ENCODE results near the gene SNCB. TPM values are rescaled to one million over a fixed set of nuclear protein-coding genes. Genes with fewer than 3 reads are reported as not detected.

The SNCB gene
- total RNA-seq = not detected
- long read RNA-seq = 0 reads

GRCh38 chr5:176629853-176630680 is at the start of gene SNCB, which contains the start of gene EIF4E1B:
TSS of gene SNCB (minus strand) at chr5:176630534. CDS start at chr5:176629654, 880 bp downstream.
TSS of gene EIF4E1B (plus strand) at chr5:176630675. CDS start at chr5:176642788, 12,113 bp downstream.
- DNase-seq (ENCODE audit: low spot score) = no peak

- no peak for DNase-seq (ENCODE audit: low spot score)
Observed at GRCh38 chr5:176679365-176680225, 49.3 kb upstream of the SNCB start.

GRCh38 chr5:176678584-176678983 is 48.2 kb upstream of the SNCB start:
- DNase-seq (ENCODE audit: low spot score) = no peak

GRCh38 chr5:176677209-176677939 is 47.0 kb upstream of the SNCB start:
- no peak for DNase-seq (ENCODE audit: low spot score)

GRCh38 chr5:176676361-176676824 is 46.1 kb upstream of the SNCB start:
- DNase-seq (ENCODE audit: low spot score) = no peak

DNA sequence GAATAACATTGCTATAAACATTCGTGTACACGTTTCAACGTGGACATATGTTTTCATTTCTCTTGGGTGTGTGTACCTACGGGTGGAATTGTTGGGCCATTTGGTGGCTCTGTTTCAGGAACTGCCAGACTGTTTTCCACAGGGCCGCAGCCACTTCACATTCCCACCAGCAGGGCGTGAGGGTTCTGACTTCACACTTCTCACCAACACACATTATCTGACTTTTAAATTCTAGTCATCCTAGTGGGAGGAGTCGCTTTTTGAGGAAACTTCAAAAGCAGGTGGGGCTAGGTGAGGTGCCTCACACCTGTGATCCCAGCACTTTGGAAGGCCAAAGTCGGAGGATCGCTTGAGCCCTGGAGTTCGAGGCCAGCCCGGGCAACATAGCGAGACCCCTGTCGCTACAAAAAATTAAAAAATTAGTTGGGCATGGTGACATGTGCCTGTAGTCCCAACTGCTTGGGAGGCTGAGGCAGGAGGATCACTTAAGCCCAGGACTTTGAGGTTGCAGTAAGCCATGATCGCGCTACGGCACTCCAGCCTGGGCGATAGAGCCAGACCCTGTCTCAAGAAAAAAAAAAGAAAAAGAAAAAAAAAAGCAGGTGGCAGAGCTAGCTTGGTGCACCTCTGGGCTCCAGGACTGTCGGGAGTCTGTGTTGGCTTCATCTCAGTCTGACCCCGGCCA is 45.5 kb upstream of the SNCB start:
- no peak for DNase-seq (ENCODE audit: low spot score)

DNA sequence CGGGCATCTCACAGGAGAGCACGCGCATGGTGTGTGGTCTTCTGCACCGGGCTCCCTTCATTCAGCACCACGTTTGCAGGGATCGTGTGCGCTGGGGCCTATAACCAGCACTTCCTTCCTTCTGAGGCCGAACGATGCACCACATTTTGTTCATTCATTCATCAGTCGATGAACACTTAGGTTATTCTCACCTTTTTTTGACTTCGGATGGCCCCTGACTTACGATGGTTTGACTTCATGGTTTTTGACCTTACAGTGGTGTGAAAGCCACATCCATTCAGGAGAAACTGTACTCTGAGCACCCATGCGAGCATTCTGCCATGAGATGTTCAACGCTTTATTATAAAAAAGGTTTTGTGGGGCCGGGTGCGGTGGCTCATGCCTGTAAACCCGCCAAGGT is 44.5 kb upstream of the SNCB start:
- no peak for DNase-seq (ENCODE audit: low spot score)

GRCh38 chr5:176673651-176674583 is 43.6 kb upstream of the SNCB start:
- no peak for DNase-seq (ENCODE audit: low spot score)

- no peak for DNase-seq (ENCODE audit: low spot score)
Observed at GRCh38 chr5:176671890-176672747, 41.8 kb upstream of the SNCB start.

DNA sequence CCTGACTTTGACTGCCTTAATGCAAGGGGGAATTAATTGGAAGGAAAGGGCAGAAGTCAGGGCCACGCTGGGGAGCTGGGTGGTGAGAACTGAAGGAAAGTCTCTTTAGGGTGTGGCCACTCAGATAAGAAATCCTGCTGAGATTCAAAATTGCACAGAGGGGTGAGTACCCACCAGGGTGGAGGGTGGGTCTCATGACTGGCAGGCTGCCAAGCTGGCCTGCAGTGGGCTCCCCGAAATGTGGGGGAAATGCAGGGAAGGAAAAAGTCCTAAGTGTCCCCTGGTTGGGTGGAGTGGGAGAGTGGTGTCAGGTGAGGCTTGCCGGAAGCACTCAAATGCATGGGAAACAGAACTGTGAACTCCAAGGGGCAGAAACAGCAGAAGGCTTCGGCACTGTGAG is 41.1 kb upstream of the SNCB start:
- DNase-seq (ENCODE audit: low spot score) = no peak

DNA sequence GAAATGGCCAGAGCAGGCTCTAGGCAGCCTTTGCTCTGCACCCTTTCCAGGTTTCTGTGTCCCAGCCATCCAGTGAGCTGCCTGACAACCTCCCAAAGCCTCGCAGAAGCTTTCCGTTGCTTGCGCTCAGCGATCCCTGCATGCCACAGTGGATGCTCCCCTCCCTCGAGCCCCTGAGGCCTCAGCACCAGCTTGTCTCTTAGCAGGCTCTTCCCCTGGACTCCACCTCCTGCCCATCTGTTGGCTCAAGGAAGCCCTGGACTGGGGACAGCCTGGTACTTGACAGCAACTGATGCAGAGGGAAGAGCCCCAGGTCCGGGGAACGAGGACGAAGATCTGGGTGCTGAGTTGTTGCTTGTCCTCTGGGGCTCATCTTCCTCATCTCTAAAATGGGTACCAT is 40.1 kb upstream of the SNCB start:
- DNase-seq (ENCODE audit: low spot score) = no peak

- DNase-seq (ENCODE audit: low spot score) = no peak
Observed at GRCh38 chr5:176667637-176668036, 37.3 kb upstream of the SNCB start.

GRCh38 chr5:176665517-176665916 is 35.2 kb upstream of the SNCB start:
- no peak for DNase-seq (ENCODE audit: low spot score)

DNA sequence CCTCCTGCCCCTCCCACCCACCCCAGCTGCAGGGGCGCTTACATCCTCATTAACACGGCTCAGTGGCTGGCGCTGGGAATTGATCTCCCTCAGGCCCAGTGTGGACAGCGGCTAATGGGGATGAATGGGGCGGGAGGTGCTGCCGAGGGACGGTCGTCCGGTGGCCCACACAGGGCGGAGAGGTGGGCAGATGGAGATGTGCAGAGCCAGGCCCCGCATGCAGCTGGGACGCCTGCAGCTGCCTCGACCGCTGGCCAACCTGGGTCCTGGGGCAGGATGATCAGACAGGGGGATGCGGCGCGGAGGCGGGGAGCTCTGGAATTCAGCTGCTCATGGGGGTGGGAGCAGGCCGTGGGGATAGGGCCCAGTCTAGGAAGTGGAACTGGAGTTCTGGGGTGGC is 34.6 kb upstream of the SNCB start:
- DNase-seq (ENCODE audit: low spot score) = no peak

- DNase-seq (ENCODE audit: low spot score) = no peak
Observed at GRCh38 chr5:176664479-176664878, 34.1 kb upstream of the SNCB start.

DNA sequence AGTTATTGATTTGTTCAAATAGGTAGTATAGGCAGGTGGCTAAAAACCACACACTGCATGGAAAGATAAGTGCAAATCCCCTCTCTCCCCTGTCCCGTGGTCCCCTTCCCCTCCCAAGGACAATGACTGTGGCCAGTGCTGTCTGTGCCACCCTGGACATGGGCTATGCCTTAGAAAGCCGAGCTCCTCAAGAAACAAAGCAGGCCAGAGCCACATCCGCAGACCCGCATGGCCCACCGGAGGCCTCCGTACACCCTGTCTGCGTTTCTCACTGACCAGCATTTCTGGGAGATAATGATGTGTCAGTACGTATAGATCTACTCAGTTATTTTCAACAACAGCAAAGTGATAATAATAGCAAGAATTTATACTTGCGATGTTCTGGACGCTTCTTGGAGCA is 33.2 kb upstream of the SNCB start:
- DNase-seq (ENCODE audit: low spot score) = no peak

DNA sequence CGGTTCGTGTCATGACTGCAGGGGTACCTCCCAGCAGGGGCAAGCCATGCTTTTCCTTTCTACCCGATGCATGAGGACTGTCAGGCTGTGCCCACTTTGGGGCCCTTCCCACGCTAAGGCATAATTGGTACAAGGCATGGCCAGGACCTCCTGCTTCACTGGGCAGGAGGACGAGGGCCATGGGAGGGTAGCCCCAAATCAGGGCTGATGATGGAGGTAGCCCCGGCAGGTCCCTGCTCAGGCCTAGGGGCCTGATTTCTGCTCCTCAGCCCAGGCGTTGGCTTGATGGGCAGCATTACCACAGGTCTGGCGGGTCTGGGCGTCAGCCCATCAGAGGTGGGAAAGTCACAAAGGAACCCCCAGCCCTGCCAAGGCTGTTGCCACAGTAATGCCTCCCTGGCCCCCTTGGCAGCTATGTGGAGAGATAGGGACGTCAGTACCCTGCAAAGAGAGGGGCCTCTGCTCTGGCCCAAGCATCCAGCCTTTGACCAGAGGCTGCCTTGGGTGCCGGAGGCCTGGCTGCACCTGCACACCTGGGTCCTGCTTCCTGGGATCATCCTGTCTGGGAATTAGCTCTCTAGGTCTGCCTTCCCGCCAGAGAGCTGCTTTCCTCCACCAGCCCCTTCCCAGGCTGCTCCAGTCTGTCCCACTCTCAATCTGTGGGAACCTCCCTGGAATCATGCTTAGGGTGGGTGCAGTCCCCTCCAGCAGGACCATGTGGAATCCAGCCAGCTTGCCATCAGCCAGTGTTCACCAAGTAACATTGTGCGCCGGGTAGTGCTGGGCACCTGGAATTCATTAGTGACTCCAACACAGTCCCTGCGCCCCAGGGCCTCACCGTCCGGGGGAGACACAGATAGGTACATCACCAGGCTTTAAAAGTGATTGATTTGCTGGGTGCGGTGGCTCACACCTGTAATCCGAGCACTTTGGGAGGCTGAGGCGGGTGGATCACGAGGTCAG is 32.3 kb upstream of the SNCB start:
- no peak for DNase-seq (ENCODE audit: low spot score)

DNA sequence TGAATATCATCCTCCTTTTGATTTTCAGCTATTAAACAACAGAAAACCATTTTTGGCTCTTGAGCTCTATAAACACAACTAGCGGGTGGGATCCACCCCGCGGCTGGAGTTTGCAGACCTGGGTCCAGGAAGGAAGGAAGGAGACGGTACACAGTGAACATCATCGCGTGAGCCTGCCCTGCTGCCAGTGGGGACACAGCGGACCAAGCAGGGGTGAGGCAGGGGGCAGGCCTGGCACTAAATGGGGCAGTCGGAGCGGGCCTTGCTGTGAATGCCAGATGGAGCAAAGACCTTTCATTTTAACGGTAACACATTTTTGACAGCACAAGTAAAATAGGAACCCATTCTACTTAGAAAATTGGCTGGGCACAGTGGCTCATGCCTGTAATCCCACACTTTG is 31.3 kb upstream of the SNCB start:
- no peak for DNase-seq (ENCODE audit: low spot score)
